HL-60 (cell line): ENCODE data around the gene PRPF19.

ENCODE experiments used
- DNase-seq, 2 experiments: peaks; one replicate each; pipeline ENCODE4 v3.0.0-alpha.2; 2010 to 2020; ENCODE audit warnings: low read depth in 1 of 2, low spot score in 1 of 2
- H3K27ac ChIP-seq: fragments of 250-450 bp; sonication (Bioruptor Pico); replicated peaks from 2 replicates; pipeline ENCODE4 v1.5.1; 2020; ENCODE audit warnings: mild to moderate bottlenecking, moderate library complexity
- H3K27me3 ChIP-seq: fragments of 250-450 bp; sonication (Bioruptor Pico); 2 replicates; pipeline ENCODE4 v1.5.1; 2021; ENCODE audit warnings: mild to moderate bottlenecking, moderate library complexity; ENCODE audit not compliant: insufficient read depth, poor library complexity, severe bottlenecking
- H3K4me3 ChIP-seq: replicated peaks from 2 replicates; pipeline ENCODE4 v1.5.1; 2011; ENCODE audit warnings: mild to moderate bottlenecking, control low read depth, low read length; ENCODE audit not compliant: insufficient read depth
- GABPA ChIP-seq: IDR thresholded peaks from 2 replicates; pipeline ENCODE4 v1.6.1; 2012; ENCODE audit warnings: low read depth
- POLR2AphosphoS5 ChIP-seq: IDR thresholded peaks from 2 replicates; pipeline ENCODE4 v1.6.1; 2012; ENCODE audit warnings: low read depth
- REST ChIP-seq: IDR thresholded peaks from 2 replicates; pipeline ENCODE4 v1.6.1; 2012; ENCODE audit warnings: low read depth; ENCODE audit not compliant: insufficient replicate concordance
- SPI1 ChIP-seq: IDR thresholded peaks from 2 replicates; pipeline ENCODE4 v1.6.1; 2012; ENCODE audit warnings: low read depth, mild to moderate bottlenecking, borderline replicate concordance
- TF ChIP-seq, protein P1 (sequence below): IDR thresholded peaks from one replicate; pipeline ENCODE4 v1.5.1; 2011; ENCODE audit warnings: low read length, control low read depth, inconsistent platforms; ENCODE audit not compliant: insufficient read depth

PRPF19 gene

DNA sequence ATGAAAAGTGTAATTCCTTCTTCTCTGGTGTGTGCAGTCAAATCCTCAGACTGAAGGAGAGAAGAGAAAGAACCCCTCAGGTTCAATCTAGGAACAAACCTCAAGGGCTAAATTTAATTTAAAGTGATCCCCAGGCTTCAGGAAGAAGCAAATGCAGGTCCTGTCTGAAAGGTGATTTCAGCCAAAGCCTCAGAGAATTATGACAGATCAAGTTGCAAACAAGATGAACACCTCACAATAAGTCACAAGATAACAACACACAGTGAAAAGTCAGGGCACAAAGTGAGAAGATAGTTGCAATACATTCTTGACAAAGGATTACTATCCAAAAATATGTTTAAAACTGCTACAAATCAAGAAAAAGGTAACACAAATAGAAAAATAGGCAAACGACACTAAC lies 27.3 kb downstream of the PRPF19 start:
- Histone ChIP-seq H3K27ac (no peak overlapping the region), H3K4me3 (no peak overlapping the region), H3K27me3 (no peaks in the 10 kb centered on the region)
- no peak for DNase-seq
- TF ChIP-seq REST (no peak), SPI1 (no peak), POLR2AphosphoS5 (no peak), GABPA (no peak)
- TF ChIP-seq, protein P1, sequence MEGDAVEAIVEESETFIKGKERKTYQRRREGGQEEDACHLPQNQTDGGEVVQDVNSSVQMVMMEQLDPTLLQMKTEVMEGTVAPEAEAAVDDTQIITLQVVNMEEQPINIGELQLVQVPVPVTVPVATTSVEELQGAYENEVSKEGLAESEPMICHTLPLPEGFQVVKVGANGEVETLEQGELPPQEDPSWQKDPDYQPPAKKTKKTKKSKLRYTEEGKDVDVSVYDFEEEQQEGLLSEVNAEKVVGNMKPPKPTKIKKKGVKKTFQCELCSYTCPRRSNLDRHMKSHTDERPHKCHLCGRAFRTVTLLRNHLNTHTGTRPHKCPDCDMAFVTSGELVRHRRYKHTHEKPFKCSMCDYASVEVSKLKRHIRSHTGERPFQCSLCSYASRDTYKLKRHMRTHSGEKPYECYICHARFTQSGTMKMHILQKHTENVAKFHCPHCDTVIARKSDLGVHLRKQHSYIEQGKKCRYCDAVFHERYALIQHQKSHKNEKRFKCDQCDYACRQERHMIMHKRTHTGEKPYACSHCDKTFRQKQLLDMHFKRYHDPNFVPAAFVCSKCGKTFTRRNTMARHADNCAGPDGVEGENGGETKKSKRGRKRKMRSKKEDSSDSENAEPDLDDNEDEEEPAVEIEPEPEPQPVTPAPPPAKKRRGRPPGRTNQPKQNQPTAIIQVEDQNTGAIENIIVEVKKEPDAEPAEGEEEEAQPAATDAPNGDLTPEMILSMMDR = no peak

GRCh38 chr11:60878245-60879101 lies 27.9 kb downstream of the PRPF19 start:
- DNase-seq = no peak
- no peak overlapping the region for H3K27ac ChIP-seq
- no peak overlapping the region for H3K4me3 ChIP-seq
- TF ChIP-seq POLR2AphosphoS5 = no peak
- TF ChIP-seq SPI1 = no peak
- TF ChIP-seq, protein P1 = no peak
- no peak for TF ChIP-seq GABPA
- TF ChIP-seq REST = no peak
- no peaks in the 10 kb centered on the region for H3K27me3 ChIP-seq

- no peak overlapping the region for H3K27ac ChIP-seq
- no peak for DNase-seq
- no peak for TF ChIP-seq SPI1
- TF ChIP-seq REST = no peak
- no peak for TF ChIP-seq GABPA
- TF ChIP-seq, protein P1 = no peak
- no peak for TF ChIP-seq POLR2AphosphoS5
- H3K27me3 ChIP-seq = no peaks in the 10 kb centered on the region
- no peak overlapping the region for H3K4me3 ChIP-seq
These were observed 30.3 kb downstream of the PRPF19 start for GRCh38 chr11:60876168-60876485.
